Germinal center (tissue), 1 donor: Measurements from ENCODE around the gene CYP2E1.
"Not testable (repeated sequence)": the region's sequence is repeated elsewhere in the genome, so short reads cannot be mapped to it uniquely, and the experiment has no call there.

Experiments used
- DNase-seq: peaks from one replicate; pipeline ENCODE4 v3.0.0; 2012; ENCODE audit warnings: mixed read lengths, low spot score

Gene CYP2E1

DNA sequence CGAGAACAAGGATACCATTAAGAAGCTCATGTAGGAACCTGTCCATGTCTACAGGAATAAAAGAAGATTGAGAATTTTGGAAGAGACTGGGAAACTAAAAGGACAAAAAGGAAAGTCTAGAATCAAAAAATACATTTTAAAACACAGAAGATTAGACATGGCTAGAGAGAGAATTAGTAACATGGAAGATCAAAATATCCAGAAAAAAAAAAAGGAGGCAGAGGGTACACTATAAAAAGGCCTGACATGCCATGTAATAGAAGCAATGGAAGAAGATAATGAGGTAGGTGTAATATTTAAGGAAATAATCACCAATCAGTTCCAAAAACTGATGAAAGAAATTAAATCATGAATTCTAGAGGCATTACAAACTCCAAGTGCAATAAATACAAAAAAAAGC, 46.3 kb downstream of the CYP2E1 start:
- DNase-seq, result not testable (repeated sequence)

- not testable (repeated sequence) for DNase-seq
Observed at GRCh38 chr10:133577037-133577436, 49.9 kb downstream of the CYP2E1 start.
